HEK293T (cell line): ENCODE measurements around the gene ATP11A.

Experiments used
- BHLHE40 ChIP-seq: fragments of 450-650 bp; IDR thresholded peaks from 2 replicates; pipeline ENCODE4 v1.6.1; 2016; ENCODE audit warnings: mild to moderate bottlenecking, moderate library complexity, borderline replicate concordance
- CTBP1 ChIP-seq: fragments of 450-650 bp; IDR thresholded peaks from 2 replicates; pipeline ENCODE4 v1.6.1; 2016; ENCODE audit warnings: borderline replicate concordance
- L3MBTL2 ChIP-seq: fragments of 450-650 bp; conservative IDR thresholded peaks from 2 replicates; pipeline ENCODE4 v1.6.1; 2016; ENCODE audit warnings: mild to moderate bottlenecking
- NFRKB ChIP-seq: fragments of 450-650 bp; IDR thresholded peaks from 2 replicates; pipeline ENCODE4 v1.6.1; 2016; ENCODE audit warnings: mild to moderate bottlenecking, moderate library complexity
- SP1 ChIP-seq: fragments of 450-650 bp; IDR thresholded peaks from 2 replicates; pipeline ENCODE4 v1.6.1; 2017
- SUZ12 ChIP-seq: fragments of 450-650 bp; IDR thresholded peaks from 2 replicates; pipeline ENCODE4 v1.6.1; 2016; ENCODE audit warnings: mild to moderate bottlenecking
- TARDBP ChIP-seq: fragments of 450-650 bp; IDR thresholded peaks from 2 replicates; pipeline ENCODE4 v1.6.1; 2016
- ZNF384 ChIP-seq: fragments of 450-650 bp; IDR thresholded peaks from 2 replicates; pipeline ENCODE4 v1.6.1; 2016

DNA sequence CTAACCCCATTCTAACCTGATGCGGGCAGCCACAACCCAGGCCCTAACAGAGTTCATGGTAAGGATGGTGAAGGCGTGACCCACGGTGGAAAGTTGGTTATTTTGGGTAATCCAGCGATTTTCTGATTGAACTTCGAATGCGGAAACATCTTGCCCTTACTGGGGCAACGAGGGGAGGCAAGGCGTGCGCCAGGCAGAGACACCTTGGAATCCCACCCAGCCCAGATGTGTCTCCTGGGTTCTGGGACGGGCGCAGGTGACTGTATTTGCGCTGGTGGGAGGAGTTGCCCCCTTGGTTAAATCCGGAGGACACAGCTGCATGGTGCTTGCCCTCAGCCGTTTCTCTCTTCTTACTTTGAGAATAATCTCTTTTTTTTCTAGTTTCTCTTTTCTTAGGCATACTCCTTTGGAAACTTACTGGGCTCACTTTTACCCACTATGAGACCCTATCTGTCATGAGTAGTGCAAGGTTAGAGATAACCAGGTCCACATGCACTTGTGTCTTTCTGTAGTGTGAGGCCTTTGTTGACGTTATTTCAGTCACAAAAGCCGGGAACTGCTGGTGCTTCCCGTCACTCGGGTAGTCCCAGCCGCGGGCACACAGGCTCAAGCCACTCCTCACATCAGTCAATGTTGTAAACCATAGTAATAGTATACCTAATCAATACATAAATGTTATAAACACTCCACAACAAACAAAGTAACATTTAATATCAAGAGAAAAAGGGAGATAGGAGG is 81.5 kb downstream of the ATP11A start:
- TF ChIP-seq ZNF384 (no peak), SP1 (no peak), TARDBP (no peak), L3MBTL2 (no peak), NFRKB (no peak), BHLHE40 (no peak), SUZ12 (no peak), CTBP1 (no peak)
